ENCODE results near the gene PAPLN.

PAPLN gene

DNA sequence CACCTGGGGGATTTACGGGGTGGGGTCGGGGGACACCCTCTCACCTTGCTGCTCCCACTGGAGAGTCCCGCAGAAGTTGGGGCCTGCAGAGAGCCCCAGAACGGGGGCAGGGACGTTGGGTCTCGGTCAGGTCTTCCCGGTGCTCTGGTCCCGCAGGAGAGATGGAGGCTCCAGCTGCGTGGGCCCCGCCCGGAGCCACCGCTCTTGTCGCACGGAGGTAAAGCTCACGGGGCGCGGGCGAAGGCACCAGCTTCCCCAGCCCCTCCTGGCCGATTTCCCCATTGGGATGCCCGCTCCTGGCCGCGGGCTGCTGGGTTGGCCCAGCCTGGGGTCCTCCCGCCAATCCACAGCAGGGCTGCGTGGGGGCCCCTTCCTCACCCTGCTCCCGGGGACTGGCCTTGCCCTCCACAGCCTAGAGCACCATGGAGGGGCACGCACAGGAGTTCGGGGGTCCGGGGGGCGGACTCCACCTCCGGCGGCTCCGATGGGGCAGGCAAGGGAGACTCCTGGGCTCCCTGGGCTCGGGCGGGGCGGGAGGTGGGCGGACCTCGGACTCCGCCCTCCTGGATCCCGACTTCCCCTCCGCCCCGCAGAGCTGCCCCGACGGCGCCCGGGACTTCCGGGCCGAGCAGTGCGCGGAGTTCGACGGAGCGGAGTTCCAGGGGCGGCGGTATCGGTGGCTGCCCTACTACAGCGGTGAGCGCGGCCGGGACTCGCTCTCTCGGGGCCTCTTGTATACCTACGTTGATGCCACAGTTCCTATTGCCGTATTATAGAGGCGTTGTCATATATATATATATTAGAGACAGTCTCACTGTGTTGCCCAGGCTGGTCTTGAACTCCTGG lies 8.4 kb downstream of the PAPLN start:
- peak; percentile 34 for DNase-seq

DNA sequence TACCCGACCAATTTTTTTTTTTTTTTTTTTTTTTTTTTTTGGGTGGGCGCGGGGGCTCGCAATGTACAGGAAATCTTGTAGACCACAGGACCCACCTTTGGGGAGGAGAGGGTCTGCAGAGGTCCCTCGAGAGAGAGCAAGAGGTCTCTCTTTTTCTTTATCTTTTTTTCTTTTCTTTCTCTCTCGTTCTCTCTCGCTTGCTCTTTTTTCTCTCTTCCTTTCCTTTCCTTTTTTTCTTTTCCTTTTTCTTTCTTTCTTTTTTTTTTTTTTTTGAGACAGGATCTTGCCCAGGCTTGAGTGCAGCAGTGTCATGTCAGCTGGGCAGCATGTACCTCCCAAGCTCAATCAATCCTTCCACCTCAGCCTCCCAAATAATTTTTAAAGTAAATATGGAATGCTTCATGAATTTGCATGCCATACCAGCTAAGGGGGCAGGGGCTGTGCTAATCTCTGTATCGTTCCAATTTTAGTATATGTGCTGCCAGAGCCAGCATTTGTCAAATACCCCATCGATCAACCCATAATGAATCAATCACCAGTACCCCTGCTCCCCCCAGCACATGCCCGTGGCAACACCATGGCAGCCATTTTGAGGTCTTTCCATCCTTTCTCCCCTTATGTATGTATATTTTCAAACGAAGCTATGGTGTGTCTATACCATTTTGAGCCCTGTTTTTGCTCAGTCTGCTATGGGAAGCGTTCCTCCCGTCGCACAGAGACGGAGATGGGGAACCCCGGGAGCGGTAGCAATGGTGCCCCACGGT lies 9.3 kb downstream of the PAPLN start:
- DNase-seq: no peak

DNA sequence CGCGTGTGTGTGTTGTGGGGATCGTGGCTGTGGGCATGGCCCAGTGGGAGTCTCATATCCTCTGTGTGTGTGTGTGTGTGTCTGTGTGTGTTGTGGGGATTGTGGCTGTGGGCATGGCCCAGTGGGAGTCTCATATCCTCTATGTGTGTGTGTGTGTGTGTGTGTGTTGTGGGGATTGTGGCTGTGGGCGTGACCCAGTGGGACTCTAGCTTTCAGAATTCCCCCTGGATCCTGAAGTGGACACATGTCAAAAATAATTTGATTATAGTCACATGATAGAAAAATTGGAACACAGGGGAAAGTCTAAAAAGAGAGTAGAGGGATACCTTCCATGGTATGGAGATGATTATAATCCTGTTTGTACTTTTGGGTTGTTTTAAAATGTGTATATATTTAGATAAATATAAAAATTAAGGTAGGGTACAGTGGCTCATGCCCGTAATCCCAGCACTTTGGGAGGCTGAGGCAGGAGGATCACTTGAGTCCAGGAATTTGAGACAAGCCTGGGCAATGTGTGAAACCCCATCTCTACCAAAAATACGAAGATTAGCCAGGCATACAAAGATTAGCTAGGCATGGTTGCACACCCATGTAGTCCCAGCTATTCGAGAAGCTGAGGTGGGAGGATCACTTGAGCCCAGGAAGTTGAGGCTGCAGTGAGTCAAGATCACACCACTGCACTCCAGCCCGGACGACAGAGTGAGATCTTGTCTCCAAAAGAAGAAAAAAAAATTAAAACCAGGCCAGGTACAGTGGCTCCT lies 11.0 kb downstream of the PAPLN start:
- DNase-seq: no peak

GRCh38 chr14:73249108-73249507 lies 11.8 kb downstream of the PAPLN start:
- no peak for DNase-seq

DNA sequence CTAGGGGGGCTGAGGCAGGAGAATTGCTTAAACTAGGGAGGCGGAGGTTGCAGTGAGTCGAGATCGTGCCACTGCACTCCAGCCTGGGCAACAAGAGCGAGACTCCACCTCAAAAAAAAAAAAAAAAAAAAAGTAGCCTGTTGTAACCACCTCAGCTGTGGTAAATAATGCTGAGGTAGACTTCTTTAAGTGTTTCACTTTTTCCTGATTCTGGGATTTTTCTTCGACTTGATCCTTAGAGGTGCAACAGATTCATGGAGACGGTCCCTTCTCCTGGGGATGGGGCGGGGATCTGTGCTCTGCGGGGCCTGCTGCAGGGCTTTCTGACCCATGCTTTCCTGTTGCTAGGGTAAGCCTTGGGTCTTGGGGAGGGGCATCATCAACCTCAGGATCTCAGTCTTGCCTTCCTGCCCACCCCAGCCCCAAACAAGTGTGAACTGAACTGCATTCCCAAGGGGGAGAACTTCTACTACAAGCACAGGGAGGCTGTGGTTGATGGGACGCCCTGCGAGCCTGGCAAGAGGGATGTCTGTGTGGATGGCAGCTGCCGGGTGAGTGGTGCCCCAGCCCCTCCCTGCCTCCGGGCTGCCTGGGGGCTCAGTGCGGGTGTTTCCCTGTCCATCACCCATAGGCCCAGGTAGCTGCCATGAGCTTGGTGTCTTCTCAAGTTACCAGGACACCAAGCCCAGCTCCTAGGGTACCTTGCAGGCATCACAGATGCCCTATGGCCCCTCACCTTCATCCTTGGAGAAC lies 12.4 kb downstream of the PAPLN start:
- no peak for DNase-seq

GRCh38 chr14:73250317-73250713 lies 13.0 kb downstream of the PAPLN start:
- DNase-seq: no peak

GRCh38 chr14:73250781-73251500 lies 13.6 kb downstream of the PAPLN start:
- no peak for DNase-seq

DNA sequence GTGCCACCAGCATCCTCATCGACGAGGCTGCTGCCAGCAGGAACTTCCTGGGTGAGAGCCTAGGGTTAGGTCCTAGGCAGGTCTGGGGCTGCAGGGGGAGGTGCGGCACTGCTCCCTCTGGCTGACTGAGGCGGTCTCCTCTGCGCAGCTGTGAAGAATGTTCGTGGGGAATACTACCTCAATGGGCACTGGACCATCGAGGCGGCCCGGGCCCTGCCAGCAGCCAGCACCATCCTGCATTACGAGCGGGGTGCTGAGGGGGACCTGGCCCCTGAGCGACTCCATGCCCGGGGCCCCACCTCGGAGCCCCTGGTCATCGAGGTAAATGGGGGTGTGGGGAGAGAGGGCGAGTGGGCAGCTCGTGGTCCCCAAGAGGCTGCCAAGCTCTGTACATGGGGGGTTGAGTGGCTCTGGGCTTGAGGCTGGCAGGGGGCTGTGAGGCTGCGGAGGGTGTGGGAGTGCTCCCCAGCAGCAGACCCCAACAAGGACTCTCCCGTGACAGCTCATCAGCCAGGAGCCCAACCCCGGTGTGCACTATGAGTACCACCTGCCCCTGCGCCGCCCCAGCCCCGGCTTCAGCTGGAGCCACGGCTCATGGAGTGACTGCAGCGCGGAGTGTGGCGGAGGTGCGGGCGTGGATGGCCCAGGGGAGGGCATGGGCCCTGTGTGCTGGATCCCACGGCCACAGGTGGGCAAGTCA lies 14.4 kb downstream of the PAPLN start:
- DNase-seq: no peak

DNA sequence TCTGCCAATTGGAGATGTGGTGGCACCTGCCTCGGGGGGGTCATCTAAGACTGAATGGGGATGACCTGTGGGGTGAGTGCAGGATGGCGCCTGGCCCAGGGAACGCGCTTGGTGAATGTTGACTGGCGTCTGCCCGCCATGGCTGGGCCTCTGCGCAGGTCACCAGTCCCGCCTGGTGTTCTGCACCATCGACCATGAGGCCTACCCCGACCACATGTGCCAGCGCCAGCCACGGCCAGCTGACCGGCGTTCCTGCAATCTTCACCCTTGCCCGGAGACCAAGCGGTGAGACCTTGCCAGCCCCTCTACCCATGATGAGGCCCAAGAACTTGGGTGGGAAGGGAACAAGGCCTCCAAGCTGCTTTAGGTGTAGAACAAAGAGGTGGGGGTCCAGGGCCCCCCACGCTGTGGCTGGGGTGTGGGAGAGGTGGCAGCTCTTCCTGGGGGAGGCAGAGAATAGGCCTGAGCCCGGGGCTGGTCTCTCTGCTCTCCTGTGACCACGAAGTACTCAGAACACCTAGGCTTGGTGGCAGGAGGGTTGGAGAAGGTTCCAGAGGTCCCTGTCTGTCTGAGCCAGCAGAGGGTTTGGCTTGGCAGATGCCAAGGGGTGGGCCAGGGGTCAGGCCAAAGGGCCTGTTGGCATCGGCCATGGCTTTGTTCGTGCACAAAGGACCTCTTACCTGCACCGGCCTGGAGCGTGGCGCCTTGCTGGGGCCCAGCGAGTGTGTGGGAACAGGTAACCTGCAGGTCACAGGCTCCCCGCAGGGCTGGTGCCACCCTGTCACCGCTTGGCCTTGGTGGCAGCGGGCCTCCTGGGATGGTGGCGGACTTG lies 15.4 kb downstream of the PAPLN start:
- DNase-seq: no peak

GRCh38 chr14:73253323-73253610 lies 16.0 kb downstream of the PAPLN start:
- DNase-seq: no peak

GRCh38 chr14:73253721-73254120 lies 16.4 kb downstream of the PAPLN start:
- DNase-seq: no peak

GRCh38 chr14:73254247-73255004 lies 17.1 kb downstream of the PAPLN start:
- no peak for DNase-seq

DNA sequence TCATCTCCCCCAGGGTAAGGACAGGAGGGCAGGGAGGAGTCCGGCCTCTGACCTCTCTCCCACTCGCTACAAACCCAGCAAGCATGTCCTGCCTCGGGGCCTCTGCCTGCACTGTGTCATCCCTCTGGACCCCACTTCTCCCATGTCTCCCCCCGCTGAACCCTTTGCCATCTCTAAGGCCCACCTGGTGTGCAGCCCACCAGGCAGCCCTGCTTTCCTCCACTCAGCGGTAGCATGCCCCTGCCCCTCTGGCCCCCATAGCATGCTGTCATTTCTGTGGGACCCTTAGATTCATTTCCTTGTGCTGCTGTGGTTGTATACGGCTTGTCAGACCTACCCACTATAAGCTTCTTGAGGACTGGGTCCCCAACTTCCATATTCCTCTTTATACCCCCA lies 17.7 kb downstream of the PAPLN start:
- DNase-seq: no peak

DNA sequence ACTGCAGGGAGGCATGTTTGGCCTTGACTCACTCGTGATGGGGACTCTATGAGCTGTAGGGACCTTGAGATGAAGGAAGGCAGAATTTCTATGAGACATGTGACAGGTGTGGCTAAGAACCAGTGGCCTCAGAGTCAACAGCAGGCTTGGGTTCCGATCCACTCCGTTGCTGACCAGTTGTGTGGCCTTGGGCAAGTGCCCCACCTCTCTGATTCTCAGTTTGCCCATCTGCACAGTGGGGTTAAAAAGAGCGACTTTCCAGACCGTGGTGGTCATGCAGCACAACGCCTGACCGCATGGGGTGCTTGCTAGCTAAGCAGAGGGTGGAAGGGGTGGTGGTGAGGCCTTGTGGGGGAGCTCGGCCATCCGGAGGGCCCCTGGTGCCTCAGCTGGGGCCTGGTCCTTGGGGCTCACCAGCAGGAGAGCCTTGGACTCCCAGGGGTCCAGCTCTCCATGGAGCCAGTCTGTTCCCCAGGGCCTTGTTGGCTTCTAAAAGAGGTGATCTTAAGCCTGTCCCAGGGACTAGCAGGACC lies 18.5 kb downstream of the PAPLN start:
- DNase-seq: no peak

DNA sequence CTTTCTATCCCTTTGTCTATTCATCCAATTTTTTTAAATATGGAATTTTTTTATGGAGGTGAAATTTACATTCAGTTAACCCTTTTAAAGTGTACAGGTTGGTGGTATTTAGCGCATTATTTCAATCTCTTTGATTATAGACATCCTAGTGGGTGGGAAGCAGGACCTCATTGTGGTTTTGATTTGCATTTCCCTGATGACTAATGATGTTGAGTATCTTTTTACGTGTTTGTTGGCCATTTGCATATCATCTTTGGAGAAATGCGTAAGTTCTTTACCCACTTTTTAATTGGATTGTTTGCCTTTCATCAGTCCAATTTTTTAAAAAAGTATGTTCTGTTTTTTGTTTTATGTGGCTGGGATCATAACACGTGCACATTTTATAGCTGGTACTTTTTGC lies 20.8 kb downstream of the PAPLN start:
- DNase-seq: no peak

DNA sequence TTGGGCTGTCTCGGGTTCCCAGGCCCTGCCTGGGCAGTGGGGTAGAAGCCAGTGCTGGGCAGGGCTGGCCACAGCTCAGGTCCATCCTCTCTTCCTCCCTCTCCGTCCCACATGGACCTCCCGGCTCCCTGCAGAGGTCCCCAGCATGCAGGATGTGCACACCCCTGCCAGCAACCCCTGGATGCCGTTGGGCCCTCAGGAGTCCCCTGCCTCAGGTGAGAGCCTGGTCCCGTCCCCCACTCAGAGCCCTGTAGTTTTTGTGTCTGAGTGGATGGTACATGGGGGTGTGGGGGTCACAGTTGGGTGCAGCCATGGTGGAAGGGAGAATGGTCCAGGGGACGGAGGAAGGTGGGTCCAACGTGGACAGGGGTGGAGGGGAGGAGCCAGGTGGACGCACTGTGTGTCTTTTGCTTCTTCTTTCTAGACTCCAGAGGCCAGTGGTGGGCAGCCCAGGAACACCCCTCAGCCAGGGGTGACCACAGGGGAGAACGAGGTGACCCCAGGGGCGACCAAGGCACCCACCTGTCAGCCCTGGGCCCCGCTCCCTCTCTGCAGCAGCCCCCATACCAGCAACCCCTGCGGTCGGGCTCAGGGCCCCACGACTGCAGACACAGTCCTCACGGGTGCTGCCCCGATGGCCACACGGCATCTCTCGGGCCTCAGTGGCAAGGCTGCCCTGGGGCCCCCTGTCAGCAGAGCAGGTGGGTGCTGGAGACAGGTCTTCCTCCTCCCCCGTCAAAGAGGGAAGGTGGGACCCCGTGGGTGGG lies 21.7 kb downstream of the PAPLN start:
- DNase-seq: no peak

DNA sequence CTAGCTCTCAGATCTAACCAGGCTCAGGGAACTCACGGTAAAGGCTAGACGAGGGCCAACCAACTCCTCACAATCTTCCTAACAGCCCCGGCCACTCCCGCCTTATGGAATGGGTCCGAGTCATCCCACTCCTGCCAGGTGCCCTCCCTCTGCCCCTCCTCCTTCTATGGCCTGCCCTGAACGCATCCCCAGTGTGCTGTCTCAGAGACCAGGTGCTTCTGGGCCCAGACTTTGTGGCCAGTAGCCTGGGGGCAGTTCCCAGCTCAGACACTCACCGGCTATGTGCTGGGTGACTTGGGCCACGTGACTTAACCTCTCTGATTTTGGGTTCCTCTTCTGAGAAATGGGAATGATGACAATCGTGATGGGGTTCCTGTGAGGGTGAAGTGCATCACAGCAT lies 22.5 kb downstream of the PAPLN start:
- DNase-seq: no peak

DNA sequence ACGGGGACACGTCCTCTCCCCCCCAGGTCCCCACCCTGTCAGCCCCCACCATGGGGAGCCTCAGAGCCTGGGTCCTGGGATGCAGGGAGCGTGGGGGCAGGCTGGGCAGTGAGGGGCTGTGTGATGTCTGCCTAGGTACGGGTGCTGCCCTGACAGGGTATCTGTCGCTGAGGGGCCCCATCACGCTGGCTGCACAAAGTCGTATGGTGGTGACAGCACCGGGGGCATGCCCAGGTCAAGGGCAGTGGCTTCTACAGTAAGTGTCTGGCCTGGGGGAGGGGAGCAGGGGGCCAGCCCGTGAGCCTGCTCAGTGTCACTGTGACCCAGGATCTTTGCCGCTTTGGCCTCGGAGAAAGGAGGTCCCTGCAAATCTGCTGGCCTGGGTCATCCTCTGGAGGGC lies 23.3 kb downstream of the PAPLN start:
- DNase-seq: no peak

GRCh38 chr14:73261075-73261474 lies 23.8 kb downstream of the PAPLN start:
- no peak for DNase-seq
